GM12875 (cell line): ENCODE results near the gene CNEP1R1.

Source experiments
- H3K4me3 ChIP-seq: one replicate; pipeline ENCODE4 v1.5.1; 2011; ENCODE audit warnings: low read depth, low read length, control low read depth
- TF ChIP-seq, protein P1 (sequence below): IDR thresholded peaks from 2 replicates; pipeline ENCODE4 v1.5.1; 2011; ENCODE audit warnings: low read depth, mild to moderate bottlenecking, control low read depth, inconsistent platforms, low read length, moderate library complexity, borderline replicate concordance; ENCODE audit not compliant: insufficient read depth

The CNEP1R1 gene

GRCh38 chr16:50067290-50067853 lies 42.3 kb downstream of the CNEP1R1 start:
- no peak overlapping the region for H3K4me3 ChIP-seq
- TF ChIP-seq, protein P1, sequence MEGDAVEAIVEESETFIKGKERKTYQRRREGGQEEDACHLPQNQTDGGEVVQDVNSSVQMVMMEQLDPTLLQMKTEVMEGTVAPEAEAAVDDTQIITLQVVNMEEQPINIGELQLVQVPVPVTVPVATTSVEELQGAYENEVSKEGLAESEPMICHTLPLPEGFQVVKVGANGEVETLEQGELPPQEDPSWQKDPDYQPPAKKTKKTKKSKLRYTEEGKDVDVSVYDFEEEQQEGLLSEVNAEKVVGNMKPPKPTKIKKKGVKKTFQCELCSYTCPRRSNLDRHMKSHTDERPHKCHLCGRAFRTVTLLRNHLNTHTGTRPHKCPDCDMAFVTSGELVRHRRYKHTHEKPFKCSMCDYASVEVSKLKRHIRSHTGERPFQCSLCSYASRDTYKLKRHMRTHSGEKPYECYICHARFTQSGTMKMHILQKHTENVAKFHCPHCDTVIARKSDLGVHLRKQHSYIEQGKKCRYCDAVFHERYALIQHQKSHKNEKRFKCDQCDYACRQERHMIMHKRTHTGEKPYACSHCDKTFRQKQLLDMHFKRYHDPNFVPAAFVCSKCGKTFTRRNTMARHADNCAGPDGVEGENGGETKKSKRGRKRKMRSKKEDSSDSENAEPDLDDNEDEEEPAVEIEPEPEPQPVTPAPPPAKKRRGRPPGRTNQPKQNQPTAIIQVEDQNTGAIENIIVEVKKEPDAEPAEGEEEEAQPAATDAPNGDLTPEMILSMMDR = peak; percentile 63; the same call in 1 of the 2 replicates

DNA sequence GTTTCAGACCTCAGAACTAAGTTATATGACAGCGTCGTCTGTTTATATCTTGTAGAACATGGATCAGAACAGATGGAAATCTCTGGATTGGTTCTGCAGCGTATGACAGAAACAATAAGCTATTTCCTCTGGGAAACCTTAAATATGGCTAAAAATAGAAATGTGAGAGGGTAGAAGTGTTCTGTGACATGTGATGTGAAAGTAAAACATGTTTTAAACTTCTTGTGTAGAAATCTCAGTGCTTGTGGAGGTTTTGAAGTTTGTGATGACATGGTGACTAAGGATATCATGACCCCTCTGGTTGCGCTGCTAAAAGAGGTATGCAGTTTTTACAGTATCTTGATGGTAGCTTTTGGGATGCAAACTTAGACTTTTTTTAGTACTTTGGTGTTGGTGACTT lies 43.5 kb downstream of the CNEP1R1 start:
- H3K4me3 ChIP-seq = no peak overlapping the region
- TF ChIP-seq, protein P1 = no peak

DNA sequence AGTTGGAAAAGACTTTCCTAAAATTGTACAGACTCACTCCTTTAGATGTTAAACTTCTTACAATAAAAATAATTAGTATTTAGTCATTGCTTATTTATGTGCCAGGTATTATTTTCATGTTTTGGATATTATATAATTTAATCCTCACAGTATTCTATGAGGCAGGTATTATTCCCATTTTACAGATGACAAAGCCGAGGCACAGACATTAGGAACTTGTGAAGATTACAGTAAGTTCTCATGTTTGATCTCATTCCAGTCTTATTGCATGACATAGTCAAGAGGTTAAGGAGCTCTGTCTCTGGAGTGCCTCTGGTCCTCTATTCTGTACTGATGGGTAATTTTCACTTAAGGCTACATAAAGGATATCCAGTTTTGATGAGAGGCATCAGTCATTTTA lies 44.0 kb downstream of the CNEP1R1 start:
- no peak overlapping the region for H3K4me3 ChIP-seq
- TF ChIP-seq, protein P1 = no peak

- H3K4me3 ChIP-seq = no peak overlapping the region
- TF ChIP-seq, protein P1 = no peak
Measured at GRCh38 chr16:50071075-50071671, 46.1 kb downstream of the CNEP1R1 start.

DNA sequence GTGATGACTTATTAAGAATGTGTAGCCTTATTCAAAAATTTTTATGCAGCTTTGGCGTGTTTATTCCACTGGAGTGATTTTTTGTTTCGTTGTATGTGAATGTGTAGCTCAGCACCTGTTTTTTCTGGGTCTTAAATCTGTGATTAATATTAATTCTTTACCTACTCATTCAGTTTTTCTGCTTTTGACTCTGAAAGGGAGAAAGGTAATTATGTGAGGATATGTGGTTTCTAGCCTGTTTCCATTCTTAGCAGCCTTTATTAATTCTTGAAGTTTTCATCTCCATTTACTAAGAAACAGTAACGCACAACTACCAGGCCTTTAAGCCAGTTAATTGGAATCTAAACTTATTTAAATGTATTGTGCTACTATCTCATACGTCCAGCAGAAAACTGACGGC lies 47.7 kb downstream of the CNEP1R1 start:
- TF ChIP-seq, protein P1 = no peak
- H3K4me3 ChIP-seq = no peak overlapping the region

DNA sequence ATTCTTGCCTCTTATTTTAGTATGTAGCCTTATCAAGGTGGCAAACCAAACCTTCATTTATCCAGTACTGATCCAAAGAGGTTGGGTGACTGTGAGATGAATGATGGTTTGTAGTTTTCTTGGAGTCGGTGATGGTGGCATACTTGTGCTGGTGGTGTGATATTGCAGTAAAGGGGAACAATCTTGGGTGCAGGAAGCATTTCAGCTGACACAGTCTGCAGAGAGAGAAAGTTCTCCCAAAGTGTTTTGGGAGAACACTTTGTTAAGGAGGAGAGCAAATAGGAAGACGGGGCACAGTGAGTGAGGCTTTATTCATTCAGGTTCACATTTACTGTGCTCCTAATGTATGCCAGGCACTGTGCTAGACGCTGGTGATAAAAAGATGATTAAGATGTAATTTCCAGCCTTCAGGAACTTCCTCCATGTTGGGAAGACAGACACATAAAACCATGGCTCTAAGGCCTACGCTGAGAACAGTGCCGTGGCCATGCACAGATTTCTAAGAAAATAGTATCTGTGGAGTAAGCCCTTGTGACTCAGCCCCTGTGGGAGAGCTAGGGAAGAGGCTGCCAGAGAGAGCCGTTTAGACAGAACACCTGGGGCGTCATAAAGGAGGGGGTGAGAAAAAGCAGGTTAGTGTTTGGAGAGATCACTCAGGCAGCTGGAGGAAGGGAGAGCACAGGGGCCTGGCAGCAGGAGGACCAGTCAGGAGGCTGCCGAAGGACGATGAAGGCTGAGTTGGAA lies 54.5 kb downstream of the CNEP1R1 start:
- TF ChIP-seq, protein P1 = no peak
- no peak overlapping the region for H3K4me3 ChIP-seq
